ENCODE measurements around the gene BIRC3.

DNA sequence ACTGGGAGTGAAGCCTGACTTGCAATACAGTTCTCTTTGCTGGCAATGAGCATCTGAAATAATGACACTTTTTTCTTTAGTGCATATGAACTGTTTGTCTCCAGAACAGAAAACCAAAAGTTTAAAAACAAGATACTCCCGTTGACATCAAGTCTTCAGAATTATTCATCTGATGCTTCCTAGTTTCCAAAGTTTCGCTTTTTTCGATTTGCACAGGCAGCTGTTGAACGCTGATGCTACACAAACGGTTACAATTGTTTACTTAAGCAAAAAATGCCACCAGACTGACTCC, 29.1 kb downstream of the BIRC3 start:
- TF ChIP-seq, protein P1, sequence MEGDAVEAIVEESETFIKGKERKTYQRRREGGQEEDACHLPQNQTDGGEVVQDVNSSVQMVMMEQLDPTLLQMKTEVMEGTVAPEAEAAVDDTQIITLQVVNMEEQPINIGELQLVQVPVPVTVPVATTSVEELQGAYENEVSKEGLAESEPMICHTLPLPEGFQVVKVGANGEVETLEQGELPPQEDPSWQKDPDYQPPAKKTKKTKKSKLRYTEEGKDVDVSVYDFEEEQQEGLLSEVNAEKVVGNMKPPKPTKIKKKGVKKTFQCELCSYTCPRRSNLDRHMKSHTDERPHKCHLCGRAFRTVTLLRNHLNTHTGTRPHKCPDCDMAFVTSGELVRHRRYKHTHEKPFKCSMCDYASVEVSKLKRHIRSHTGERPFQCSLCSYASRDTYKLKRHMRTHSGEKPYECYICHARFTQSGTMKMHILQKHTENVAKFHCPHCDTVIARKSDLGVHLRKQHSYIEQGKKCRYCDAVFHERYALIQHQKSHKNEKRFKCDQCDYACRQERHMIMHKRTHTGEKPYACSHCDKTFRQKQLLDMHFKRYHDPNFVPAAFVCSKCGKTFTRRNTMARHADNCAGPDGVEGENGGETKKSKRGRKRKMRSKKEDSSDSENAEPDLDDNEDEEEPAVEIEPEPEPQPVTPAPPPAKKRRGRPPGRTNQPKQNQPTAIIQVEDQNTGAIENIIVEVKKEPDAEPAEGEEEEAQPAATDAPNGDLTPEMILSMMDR (IDR thresholded peaks at IDR 0.05; ENCODE audit: low read depth, low read length): no peak
- no peak for TF ChIP-seq EZH2phosphoT487 (IDR thresholded peaks at IDR 0.05; ENCODE audit: low read depth)
